GM18511 (cell line): ENCODE measurements around the gene KMT2E.

Experiments used
- ATAC-seq: cut with Tn5 transposase; IDR thresholded peaks from one replicate; pipeline ENCODE4 v1.9.1; 2021; ENCODE audit warnings: mild to moderate bottlenecking, moderate library complexity; ENCODE audit not compliant: unreplicated experiment

KMT2E gene

GRCh38 chr7:105009667-105010503 is 4.1 kb upstream of the KMT2E start:
- ATAC-seq, result no peak

GRCh38 chr7:105010504-105011130 is 3.4 kb upstream of the KMT2E start:
- no peak for ATAC-seq

GRCh38 chr7:105011141-105011830 is 2.7 kb upstream of the KMT2E start:
- no peak for ATAC-seq

- ATAC-seq, result no peak
These were observed 2.0 kb upstream of the KMT2E start for GRCh38 chr7:105011831-105012502.

- ATAC-seq, result peak; percentile 79
These were observed 1.3 kb upstream of the KMT2E start for GRCh38 chr7:105012503-105013220.

- ATAC-seq, result peak; percentile 49
These were observed 687 bp upstream of the KMT2E start for GRCh38 chr7:105013221-105013815.

- ATAC-seq, result peak; percentile 11
These were observed 836 bp downstream of the KMT2E start for GRCh38 chr7:105014693-105015389.

- no peak for ATAC-seq
These were observed 1.5 kb downstream of the KMT2E start for GRCh38 chr7:105015390-105015965.

GRCh38 chr7:105016068-105016708 is 2.2 kb downstream of the KMT2E start:
- ATAC-seq, result no peak

- ATAC-seq, result no peak
These were observed 3.0 kb downstream of the KMT2E start for GRCh38 chr7:105016709-105017656.

- ATAC-seq, result no peak
These were observed 3.8 kb downstream of the KMT2E start for GRCh38 chr7:105017657-105018365.

- ATAC-seq, result no peak
These were observed 5.3 kb downstream of the KMT2E start for GRCh38 chr7:105019269-105019668.

GRCh38 chr7:105020926-105021325 is 6.9 kb downstream of the KMT2E start:
- ATAC-seq, result no peak

GRCh38 chr7:105021352-105021751 is 7.3 kb downstream of the KMT2E start:
- ATAC-seq, result no peak

GRCh38 chr7:105021967-105022366 is 8.0 kb downstream of the KMT2E start:
- no peak for ATAC-seq

- no peak for ATAC-seq
These were observed 8.5 kb downstream of the KMT2E start for GRCh38 chr7:105022458-105022857.

GRCh38 chr7:105024734-105025133 is 10.7 kb downstream of the KMT2E start:
- no peak for ATAC-seq
